PC-3 (cell line): ENCODE measurements around the gene ARL6IP4. TPM values are rescaled to one million over a fixed set of nuclear protein-coding genes. Genes with fewer than 3 reads are reported as not detected.

Source experiments
- ATAC-seq: fragments of 200-7000 bp; cut with Tn5 transposase; 2 replicates; pipeline ENCODE4 v1.9.1; 2020; ENCODE audit warnings: mild to moderate bottlenecking, moderate library complexity
- BruUV-seq: library from RNA; stranded (reverse); fragments of 400-500 nt; replicated peaks from 2 replicates; lab custom pipeline; 2021; lab: Mats Ljungman, UMichigan
- CTCF ChIA-PET: fragments of 300-600 bp; sonication (Branson Sonifier 250); formaldehyde crosslinking; loops from one replicate; lab custom pipeline; 2022; ENCODE audit warnings: antibody characterized with exemption; lab: Charles Lee
- POLR2A ChIA-PET: fragments of 300-600 bp; sonication (Branson Sonifier 250); formaldehyde crosslinking; loops from one replicate; lab custom pipeline; 2022; ENCODE audit warnings: antibody characterized with exemption; ENCODE audit not compliant: unreplicated experiment; lab: Charles Lee
- DNase-seq: peaks from one replicate; pipeline ENCODE4 v3.0.0-alpha.2; 2015
- H2AFZ ChIP-seq: fragments of 300-600 bp; sonication (generic); 2 replicates; pipeline ENCODE4 v1.6.0; 2016; ENCODE audit warnings: antibody characterized with exemption, low read length
- H3F3A ChIP-seq: fragments of 300-600 bp; sonication (generic); one replicate; pipeline ENCODE4 v1.6.0; 2017; ENCODE audit warnings: antibody characterized with exemption, low read length, control low read depth, mild to moderate bottlenecking; ENCODE audit not compliant: unreplicated experiment
- H3K27ac ChIP-seq: fragments of 300-600 bp; sonication (generic); 2 replicates; pipeline ENCODE4 v1.5.1; 2016; ENCODE audit warnings: mild to moderate bottlenecking, low read length
- H3K27me3 ChIP-seq: fragments of 300-600 bp; sonication (generic); 2 replicates; pipeline ENCODE4 v1.6.1; 2016; ENCODE audit warnings: low read length, mixed read lengths
- H3K36me3 ChIP-seq: fragments of 300-600 bp; sonication (generic); 2 replicates; pipeline ENCODE4 v1.6.1; 2016; ENCODE audit warnings: low read depth, mixed run types, low read length, mixed read lengths
- H3K4me1 ChIP-seq: fragments of 300-600 bp; sonication (generic); 2 replicates; pipeline ENCODE4 v1.5.1; 2016; ENCODE audit warnings: low read length; ENCODE audit not compliant: insufficient read depth
- H3K4me2 ChIP-seq: fragments of 300-600 bp; sonication (generic); 2 replicates; pipeline ENCODE4 v1.6.0; 2016; ENCODE audit warnings: low read length
- H3K4me3 ChIP-seq: fragments of 300-600 bp; sonication (generic); 2 replicates; pipeline ENCODE4 v1.5.1; 2016; ENCODE audit warnings: mild to moderate bottlenecking, low read length, mixed read lengths
- H3K79me2 ChIP-seq: fragments of 300-600 bp; sonication (generic); 2 replicates; pipeline ENCODE4 v1.6.1; 2017; ENCODE audit warnings: low read length, mixed read lengths
- H3K9ac ChIP-seq: fragments of 300-600 bp; sonication (generic); 2 replicates; pipeline ENCODE4 v1.6.0; 2016; ENCODE audit warnings: mild to moderate bottlenecking, low read length
- H3K9me2 ChIP-seq: fragments of 300-600 bp; sonication (generic); replicated peaks from 2 replicates; pipeline ENCODE4 v1.6.1; 2016; ENCODE audit warnings: mixed run types, low read length, mixed read lengths
- H3K9me3 ChIP-seq: fragments of 300-600 bp; sonication (generic); 2 replicates; pipeline ENCODE4 v1.6.1; 2016; ENCODE audit warnings: low read length, mixed read lengths
- H4K20me1 ChIP-seq: fragments of 300-600 bp; sonication (generic); 2 replicates; pipeline ENCODE4 v1.6.1; 2016; ENCODE audit warnings: low read length, mixed read lengths
- EZH2 ChIP-seq: fragments of 300-600 bp; sonication (generic); IDR thresholded peaks from one replicate; pipeline ENCODE4 v1.6.1; 2017; ENCODE audit warnings: antibody characterized with exemption, mild to moderate bottlenecking, low read length; ENCODE audit not compliant: unreplicated experiment
- EZH2phosphoT487 ChIP-seq: fragments of 300-600 bp; sonication (generic); IDR thresholded peaks from 2 replicates; pipeline ENCODE4 v1.6.1; 2018; ENCODE audit warnings: mild to moderate bottlenecking, antibody characterized with exemption, low read length, borderline replicate concordance
- intact Hi-C: fragments of 100-400 bp; cut with micrococcal nuclease; formaldehyde crosslinking; loops from 2 replicates; pipeline ENCODE4 v1.9.0; 2023
- total RNA-seq: library from RNA; depleted of rRNA; stranded (reverse); fragments of >200 nt; gene quantifications from 2 replicates; pipeline ENCODE4 v1.2.3, GENCODE V29; 2014
- TF ChIP-seq, protein P1 (sequence below): fragments of 300-600 bp; sonication (generic); conservative IDR thresholded peaks from 2 replicates; pipeline ENCODE4 v1.5.1; 2017; ENCODE audit warnings: antibody characterized with exemption, low read depth, mild to moderate bottlenecking, low read length

Gene ARL6IP4
- total RNA-seq, 1 experiment from 2014 or later = 363 TPM

DNA sequence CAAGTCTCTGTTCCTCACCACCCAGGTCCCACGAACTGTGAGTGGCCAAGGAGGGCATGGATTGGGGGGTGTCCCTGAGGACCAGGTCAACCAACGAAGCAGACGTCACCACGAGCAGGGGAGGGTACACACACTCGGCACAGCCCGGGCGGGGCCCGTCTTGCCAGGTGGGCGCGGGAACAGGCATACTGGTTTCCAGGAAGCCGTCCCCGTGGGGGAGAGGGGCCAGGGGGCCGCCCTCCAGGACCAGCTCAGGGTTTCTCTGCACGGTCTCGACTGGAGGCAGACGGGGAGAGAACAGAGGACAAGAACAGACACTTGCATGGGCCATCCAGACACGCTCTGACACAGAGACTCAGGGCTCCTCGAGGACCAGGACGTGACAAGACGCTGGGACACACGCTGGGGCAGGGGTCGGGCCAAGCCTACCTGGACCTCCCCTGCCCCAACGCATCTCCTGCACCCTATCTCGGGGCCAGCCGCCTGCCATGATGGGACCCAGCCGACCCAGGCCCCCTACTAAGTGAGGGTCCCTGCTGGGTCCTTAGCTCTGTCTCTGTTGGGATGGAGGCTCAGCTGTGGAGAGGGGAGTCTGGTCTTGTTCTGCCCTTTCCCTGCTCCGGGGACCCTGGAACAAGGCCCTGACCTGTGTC lies 11.3 kb downstream of the ARL6IP4 start:
- H3K9me3 ChIP-seq = no peaks in the 10 kb centered on the region
- POLR2A ChIA-PET = no interaction called here
- no peak overlapping the region for H3K9ac ChIP-seq
- no peak for DNase-seq
- H3K79me2 ChIP-seq = no peaks in the 10 kb centered on the region
- no peaks in the 10 kb centered on the region for H3K4me1 ChIP-seq
- H3K4me2 ChIP-seq = no peak overlapping the region
- no peaks in the 10 kb centered on the region for H3K9me2 ChIP-seq
- no peaks in the 10 kb centered on the region for H4K20me1 ChIP-seq
- no TSS peak for BruUV-seq
- no peaks in the 10 kb centered on the region for H3F3A ChIP-seq
- H3K27me3 ChIP-seq = no peaks in the 10 kb centered on the region
- H3K27ac ChIP-seq = no peak overlapping the region
- H3K4me3 ChIP-seq = no peak overlapping the region
- intact Hi-C loops = no loop called here
- TF ChIP-seq, protein P1, sequence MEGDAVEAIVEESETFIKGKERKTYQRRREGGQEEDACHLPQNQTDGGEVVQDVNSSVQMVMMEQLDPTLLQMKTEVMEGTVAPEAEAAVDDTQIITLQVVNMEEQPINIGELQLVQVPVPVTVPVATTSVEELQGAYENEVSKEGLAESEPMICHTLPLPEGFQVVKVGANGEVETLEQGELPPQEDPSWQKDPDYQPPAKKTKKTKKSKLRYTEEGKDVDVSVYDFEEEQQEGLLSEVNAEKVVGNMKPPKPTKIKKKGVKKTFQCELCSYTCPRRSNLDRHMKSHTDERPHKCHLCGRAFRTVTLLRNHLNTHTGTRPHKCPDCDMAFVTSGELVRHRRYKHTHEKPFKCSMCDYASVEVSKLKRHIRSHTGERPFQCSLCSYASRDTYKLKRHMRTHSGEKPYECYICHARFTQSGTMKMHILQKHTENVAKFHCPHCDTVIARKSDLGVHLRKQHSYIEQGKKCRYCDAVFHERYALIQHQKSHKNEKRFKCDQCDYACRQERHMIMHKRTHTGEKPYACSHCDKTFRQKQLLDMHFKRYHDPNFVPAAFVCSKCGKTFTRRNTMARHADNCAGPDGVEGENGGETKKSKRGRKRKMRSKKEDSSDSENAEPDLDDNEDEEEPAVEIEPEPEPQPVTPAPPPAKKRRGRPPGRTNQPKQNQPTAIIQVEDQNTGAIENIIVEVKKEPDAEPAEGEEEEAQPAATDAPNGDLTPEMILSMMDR = no peak
- TF ChIP-seq EZH2phosphoT487 = no peak
- TF ChIP-seq EZH2 = no peak
- no peaks in the 10 kb centered on the region for H3K36me3 ChIP-seq
- CTCF ChIA-PET = no interaction called here
- ATAC-seq = no peak
- no peak overlapping the region for H2AFZ ChIP-seq

DNA sequence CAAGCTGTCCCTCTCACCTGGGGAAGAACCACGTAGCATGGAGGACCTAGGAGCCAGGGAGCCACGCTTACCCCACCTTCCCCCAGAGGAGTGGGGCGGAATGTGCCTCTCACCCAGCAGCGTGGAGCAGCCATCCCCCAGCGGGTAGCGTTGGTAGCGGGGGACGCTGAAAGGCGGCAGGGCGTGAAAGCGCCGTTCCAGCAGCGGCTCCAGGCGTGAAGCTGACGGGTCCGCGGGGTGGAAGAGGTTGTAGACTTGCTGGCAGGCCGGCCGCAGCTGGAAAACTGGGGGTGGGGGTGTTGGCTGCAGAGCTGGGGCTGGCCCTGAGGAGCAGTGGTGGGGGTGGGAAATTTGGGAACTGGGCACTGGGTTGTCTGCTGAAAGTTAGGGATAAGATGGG lies 11.9 kb downstream of the ARL6IP4 start:
- ChIA-PET CTCF (no interaction called here), POLR2A (no interaction called here)
- Histone ChIP-seq H2AFZ (no peak overlapping the region), H3K36me3 (no peaks in the 10 kb centered on the region), H3K9ac (no peak overlapping the region), H3K27ac (no peak overlapping the region), H3K4me3 (no peak overlapping the region), H3F3A (no peaks in the 10 kb centered on the region), H4K20me1 (no peaks in the 10 kb centered on the region), H3K79me2 (no peaks in the 10 kb centered on the region), H3K4me2 (no peak overlapping the region), H3K9me2 (no peaks in the 10 kb centered on the region), H3K4me1 (no peaks in the 10 kb centered on the region), H3K9me3 (no peaks in the 10 kb centered on the region), H3K27me3 (no peaks in the 10 kb centered on the region)
- TF ChIP-seq EZH2 = no peak
- TF ChIP-seq EZH2phosphoT487 = no peak
- TF ChIP-seq, protein P1 = no peak
- ATAC-seq (no peak), DNase-seq (no peak)
- BruUV-seq = no TSS peak
- intact Hi-C loops = no loop called here

DNA sequence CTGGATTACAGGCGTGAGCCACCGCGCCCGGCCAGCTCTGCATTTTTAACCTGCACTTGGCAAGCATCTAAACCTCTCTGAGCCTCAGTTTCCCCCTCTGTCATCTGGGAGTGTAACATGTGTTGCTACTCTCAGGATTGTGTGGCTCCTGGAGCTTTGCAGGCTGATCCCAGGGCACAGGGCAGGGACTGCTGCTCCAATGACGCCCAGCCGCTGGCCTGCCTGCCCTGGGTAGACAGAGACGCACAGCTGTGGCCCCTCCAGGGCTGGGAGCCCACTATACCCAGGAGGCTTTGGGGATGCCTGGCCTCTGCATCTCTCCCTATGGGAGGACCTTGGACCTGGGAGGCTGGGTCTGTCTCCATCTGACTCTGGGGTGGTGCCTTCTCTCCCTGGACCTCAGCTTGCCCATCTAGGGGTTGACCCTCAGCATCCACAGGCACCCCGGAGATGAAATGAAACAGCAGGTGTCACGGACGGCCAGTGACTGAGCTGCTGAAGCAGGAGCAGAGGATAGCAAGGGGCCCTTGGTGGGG lies 13.7 kb downstream of the ARL6IP4 start:
- ATAC-seq = no peak
- Histone ChIP-seq H2AFZ (no peak overlapping the region), H3K4me3 (no peak overlapping the region), H3K36me3 (no peaks in the 10 kb centered on the region), H3K4me2 (no peak overlapping the region), H3K9ac (no peak overlapping the region), H3K27ac (no peak overlapping the region), H3K9me2 (no peaks in the 10 kb centered on the region), H3K79me2 (no peaks in the 10 kb centered on the region), H3F3A (no peaks in the 10 kb centered on the region), H4K20me1 (no peaks in the 10 kb centered on the region), H3K9me3 (no peaks in the 10 kb centered on the region), H3K27me3 (no peaks in the 10 kb centered on the region), H3K4me1 (no peaks in the 10 kb centered on the region)
- BruUV-seq = no TSS peak
- TF ChIP-seq, protein P1 = no peak
- no peak for TF ChIP-seq EZH2phosphoT487
- TF ChIP-seq EZH2 = no peak
- ChIA-PET CTCF (no interaction called here), POLR2A (no interaction called here)
- intact Hi-C loops = no loop called here
- DNase-seq = no peak
